Activated gamma-delta T cell treated with Interleukin-2 at 50 U/mL for 16 hours (primary cell): Measurements from ENCODE around the gene ZNF862.
A peak's percentile ranks its signal among the peaks of the same experiment; 100 is the strongest.

ENCODE experiments used
- DNase-seq: peaks from one replicate; pipeline ENCODE4 v3.0.0-alpha.2; 2020

Gene ZNF862

DNA sequence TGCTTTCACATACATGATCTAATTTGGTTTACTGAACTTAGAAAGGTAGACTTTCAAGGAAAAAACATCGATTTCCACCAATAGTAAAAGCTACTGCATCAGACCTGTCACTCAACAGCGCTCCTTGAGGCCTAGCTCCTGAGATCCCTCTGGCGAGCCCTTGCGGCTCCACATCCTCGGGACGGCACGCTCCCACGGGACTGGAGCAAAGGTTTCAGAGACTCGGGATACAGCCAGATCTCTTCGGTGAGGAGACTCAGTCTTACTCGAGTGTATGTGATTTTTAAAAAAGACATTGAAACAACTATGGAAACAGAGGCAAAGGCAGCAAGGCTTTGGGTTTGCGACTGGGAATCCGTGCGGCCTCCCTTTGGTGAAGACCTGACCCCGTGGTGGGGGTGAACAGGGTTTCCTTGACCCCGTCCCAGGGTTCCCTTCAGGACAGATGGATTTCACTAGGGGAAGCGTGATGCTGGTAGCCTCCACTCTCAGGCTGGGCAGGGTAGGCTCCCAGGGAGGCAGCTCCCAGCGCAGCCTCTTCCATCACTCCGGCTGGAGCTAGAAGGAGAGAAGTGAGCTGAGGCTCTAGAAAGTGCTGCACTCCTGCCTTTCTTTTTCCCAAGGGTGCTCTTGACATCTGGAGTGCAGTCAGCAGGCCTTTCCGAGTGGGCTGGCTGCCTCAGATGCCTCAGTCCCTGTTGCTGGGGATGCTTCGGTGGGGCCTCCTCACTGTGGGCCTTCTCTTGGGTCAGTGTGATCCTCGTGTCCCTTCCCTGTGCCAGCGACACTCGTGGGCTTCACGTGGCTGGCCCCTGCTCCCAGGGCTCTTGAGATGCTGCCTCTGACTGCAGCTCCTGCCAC is 29.8 kb downstream of the ZNF862 start:
- DNase-seq = no peak

- DNase-seq = no peak
Measured at GRCh38 chr7:149868623-149869290, 30.6 kb downstream of the ZNF862 start.

DNA sequence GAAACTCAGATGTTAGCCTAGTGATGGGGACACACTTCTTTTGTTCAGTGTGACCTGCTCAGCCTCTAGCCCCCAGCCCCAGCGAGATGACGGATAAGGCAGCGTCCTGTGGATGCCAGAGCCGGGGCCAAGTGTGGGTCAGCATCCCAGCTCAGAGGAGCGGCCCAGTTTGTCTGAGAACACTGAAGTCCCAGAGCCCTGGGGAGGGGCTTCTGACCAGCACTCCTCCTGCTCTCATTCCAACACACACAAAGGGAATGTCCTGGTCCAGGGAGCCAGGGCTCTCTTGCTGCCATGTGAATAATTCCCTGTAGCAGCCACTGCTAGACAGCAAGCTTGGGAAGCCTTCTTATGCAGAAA is 31.1 kb downstream of the ZNF862 start:
- DNase-seq = no peak

DNA sequence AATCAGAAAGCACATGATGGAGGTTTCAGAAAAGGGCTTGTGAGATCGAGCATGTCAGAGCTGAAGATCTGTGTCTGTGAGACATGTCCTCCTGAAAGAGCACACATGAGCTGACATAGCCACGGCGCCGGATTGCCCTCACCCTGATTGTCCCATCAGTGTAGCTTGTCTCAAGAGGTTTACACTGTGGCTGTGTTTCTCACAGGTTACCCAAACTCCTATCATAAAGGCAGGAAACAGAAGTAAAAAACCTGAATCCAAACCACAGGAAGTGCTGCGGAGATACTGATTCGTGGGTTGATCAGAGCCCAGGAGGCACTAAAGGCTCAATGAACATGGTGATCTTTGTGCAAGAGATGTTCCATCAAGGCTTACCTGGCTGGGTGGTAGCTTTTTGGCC is 31.7 kb downstream of the ZNF862 start:
- DNase-seq = peak; percentile 49

- no peak for DNase-seq
Measured at GRCh38 chr7:149870274-149870673, 32.1 kb downstream of the ZNF862 start.

DNA sequence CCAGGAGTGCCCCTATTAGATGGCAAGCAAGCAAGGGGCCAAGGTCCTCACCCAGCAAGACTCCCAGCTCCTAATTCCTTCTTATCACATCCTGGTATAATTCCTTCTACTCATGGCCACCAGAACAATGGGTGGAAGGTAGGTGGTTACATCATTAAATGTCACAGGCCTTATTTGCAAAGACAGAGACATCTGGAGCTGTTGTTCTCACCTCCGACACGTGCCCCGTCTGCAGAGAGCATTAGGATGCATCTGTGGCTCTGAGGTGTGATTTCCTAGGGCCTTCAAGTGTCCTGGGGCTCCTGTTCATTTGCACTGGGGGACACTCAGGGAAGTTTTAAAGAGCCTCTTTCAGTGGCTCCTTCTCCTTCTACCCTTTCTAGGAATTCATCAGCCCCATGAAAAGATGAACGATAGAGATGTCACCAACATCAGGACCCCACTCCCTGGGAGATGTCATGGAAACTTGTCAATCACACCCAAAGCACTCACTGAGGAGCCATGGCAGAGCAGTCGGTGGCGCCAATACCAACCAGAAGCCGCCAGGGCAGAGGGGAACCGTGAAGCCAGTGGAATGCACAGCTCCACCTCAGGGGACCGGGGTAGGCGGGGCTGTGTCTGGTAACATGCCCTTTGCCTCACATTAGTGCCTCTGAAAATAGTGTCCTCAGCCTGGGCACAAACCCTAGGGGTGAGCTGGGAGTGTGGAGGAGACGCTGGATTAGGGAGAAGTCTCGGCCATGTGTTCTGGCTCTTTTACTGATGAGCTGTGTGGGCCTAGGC is 32.7 kb downstream of the ZNF862 start:
- DNase-seq = no peak

GRCh38 chr7:149871576-149871975 is 33.4 kb downstream of the ZNF862 start:
- DNase-seq = no peak

GRCh38 chr7:149872419-149873073 is 34.4 kb downstream of the ZNF862 start:
- no peak for DNase-seq

DNA sequence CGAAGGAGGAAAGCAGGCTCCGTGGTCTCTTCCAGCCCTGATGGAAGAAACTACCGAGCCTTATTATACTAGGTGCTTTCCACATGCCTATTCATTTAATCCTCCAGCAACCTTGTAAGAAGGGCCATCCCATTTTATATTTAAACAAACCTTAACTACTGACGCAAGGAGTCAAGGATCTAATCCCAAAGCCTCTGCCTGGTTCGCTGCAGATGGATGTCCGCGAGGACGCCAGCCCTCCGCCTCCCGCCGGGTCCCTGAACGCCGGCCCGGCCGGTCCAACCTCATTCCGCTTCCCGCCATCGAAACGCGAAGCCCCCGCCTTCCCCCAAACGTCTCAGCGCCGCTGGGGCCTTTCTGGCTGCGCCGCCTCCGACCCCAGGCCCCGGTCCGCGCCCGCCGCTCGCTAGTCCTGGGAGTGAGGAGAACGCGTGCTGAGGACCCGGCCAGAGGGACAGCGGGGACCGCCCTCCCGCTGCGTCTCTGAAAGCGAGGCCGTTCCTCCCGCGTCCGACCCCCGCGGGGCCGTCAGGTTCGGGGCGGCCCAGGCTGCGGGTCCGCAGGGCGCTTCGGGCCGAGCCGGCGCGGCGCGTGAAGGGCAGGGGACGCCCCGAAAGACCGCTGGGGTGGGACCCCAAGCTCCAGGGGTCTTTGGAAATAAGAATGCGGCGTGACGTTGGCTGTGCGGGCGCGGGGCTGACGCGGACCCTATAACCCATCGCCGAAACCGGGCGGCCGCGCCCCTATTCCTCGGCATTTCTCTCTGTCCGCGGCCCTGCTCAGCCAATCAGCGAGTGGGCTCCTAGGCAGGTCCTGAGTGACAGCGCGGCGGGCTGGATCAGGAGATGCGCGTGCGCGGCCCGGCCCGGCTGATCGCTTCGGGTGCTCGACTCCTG is 35.1 kb downstream of the ZNF862 start, which contains the start of gene ATP6V0E2:
ATP6V0E2 (plus strand) TSS at position 896 of the 896 bp plus-strand sequence. CDS start 97 bp downstream, outside the sequence.
- DNase-seq = peak; percentile 90

- DNase-seq = no peak
Measured at GRCh38 chr7:149873970-149874643, 35.9 kb downstream of the ZNF862 start.

- no peak for DNase-seq
Measured at GRCh38 chr7:149874644-149875028, 36.5 kb downstream of the ZNF862 start.

DNA sequence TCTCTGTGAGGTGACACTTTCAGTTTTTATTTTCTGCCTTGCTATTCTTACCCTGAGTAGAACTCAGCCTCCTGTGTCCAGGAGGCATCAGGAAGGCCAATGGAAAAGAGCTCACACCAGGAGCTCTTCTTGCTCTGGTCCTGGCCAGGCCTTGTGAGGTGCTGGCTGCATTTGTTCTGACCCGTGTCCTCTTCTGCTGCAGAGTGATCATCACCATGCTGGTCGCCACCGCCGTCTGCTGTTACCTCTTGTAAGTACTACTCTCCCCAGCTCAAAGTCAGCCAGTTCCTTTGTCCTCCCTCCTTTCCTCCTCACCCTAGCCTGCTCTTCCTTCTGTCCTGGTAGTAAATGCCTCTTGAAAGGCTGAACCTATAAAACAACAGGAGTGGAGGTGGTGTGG is 37.2 kb downstream of the ZNF862 start:
- no peak for DNase-seq

- DNase-seq = no peak
Measured at GRCh38 chr7:149877890-149878522, 39.8 kb downstream of the ZNF862 start.

DNA sequence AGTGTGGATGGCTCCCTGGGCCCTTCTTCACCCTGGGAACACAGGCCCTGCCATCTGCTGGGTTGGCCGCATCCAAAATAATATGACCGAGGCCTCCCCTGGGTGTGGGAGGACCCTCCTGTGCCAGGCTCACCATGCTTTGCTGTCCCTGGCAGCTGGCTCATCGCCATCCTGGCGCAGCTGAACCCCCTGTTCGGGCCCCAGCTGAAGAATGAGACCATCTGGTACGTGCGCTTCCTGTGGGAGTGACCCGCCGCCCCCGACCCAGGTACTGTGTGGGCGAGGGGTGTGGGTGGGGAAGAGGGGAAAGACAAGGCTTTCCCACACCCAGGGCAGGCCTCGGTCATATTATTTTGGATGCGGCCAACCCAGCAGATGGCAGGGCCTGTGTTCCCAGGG is 40.3 kb downstream of the ZNF862 start:
- no peak for DNase-seq

GRCh38 chr7:149879271-149879743 is 41.1 kb downstream of the ZNF862 start:
- DNase-seq = no peak

- no peak for DNase-seq
Measured at GRCh38 chr7:149879766-149880637, 41.8 kb downstream of the ZNF862 start.

- DNase-seq = no peak
Measured at GRCh38 chr7:149880638-149881311, 42.6 kb downstream of the ZNF862 start.

DNA sequence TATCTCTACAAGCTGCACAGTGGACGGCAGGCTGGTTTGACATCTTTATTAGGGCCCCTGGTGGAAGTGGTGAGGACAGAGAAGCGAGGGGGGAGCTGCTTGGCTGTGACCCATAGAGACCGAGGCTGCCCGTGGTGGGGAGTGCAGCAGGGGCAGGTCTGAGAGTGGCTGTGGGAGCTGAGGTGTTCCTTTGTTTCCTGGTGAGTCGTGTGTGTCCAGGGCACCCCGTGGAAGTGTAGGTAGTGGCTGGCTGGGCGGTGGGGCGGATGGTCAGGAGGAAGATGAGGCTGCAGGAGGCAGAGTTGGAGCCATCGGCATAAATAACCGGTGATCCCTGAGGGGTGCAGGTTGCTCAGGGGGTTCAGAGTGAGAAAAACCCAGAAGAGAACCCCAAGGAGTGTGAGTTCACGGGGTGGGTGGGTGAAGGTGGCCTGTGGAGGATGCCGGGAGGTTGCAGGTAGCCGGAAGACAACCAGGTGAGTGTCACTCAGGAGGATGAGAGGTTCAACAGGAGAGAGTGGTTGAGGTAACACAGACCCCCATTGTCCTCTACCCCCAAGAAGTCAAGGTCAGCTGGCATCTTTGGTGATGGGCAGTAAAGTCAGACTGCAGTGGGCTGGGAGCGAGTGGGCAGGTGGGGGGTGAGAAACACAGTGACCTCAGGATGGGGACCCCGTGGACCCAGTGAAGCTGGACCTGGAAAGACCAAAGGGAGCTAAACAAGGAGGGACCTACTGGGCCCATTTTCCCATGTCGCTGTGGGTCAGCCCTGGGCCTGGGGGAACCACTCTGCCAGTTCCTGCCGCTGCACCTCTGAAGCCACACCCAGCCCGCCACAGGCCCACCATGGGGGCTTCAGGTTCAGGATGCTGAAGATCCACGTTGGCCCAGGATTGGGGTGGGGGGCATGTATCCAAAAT is 43.4 kb downstream of the ZNF862 start:
- no peak for DNase-seq
